Measurements from ENCODE around the gene IMMP2L. TPM values are rescaled to one million over a fixed set of nuclear protein-coding genes. Genes with fewer than 3 reads are reported as not detected.

IMMP2L gene
- total RNA-seq, 1 donor from 2014 or later: 29.7 TPM

GRCh38 chr7:110867771-110868170, 694.5 kb downstream of the IMMP2L start:
- no peak overlapping the region for H3K4me3 Mint-ChIP-seq (ENCODE audit: low read depth)
- DNase-seq (ENCODE audit: low spot score, unreplicated experiment): no peak
- TF ChIP-seq CTCF (IDR thresholded peaks at IDR 0.05; ENCODE audit: unreplicated experiment): no peak
- no peaks in the 10 kb centered on the region for H3K36me3 Mint-ChIP-seq (ENCODE audit: insufficient read depth)
- H3K27ac Mint-ChIP-seq: no peak overlapping the region
- peaks cover 3% of the 10 kb centered on the region for H3K9me3 Mint-ChIP-seq (ENCODE audit: low read depth)
- no peaks in the 10 kb centered on the region for H3K27me3 Mint-ChIP-seq
- H3K4me1 Mint-ChIP-seq (ENCODE audit: low read depth): no peaks in the 10 kb centered on the region

GRCh38 chr7:110863258-110863657, 699.0 kb downstream of the IMMP2L start:
- no peak for TF ChIP-seq CTCF (IDR thresholded peaks at IDR 0.05; ENCODE audit: unreplicated experiment)
- Mint-ChIP-seq H3K4me1 (ENCODE audit: low read depth) (no peaks in the 10 kb centered on the region), H3K4me3 (ENCODE audit: low read depth) (no peak overlapping the region), H3K27me3 (no peaks in the 10 kb centered on the region), H3K9me3 (ENCODE audit: low read depth) (peaks cover 3% of the 10 kb centered on the region), H3K36me3 (ENCODE audit: insufficient read depth) (no peaks in the 10 kb centered on the region), H3K27ac (no peak overlapping the region)
- DNase-seq (ENCODE audit: low spot score, unreplicated experiment): no peak

- Mint-ChIP-seq H3K4me3 (ENCODE audit: low read depth) (no peak overlapping the region), H3K36me3 (ENCODE audit: insufficient read depth) (no peaks in the 10 kb centered on the region), H3K27ac (no peak overlapping the region), H3K9me3 (ENCODE audit: low read depth) (peaks cover 3% of the 10 kb centered on the region), H3K4me1 (ENCODE audit: low read depth) (no peaks in the 10 kb centered on the region), H3K27me3 (no peaks in the 10 kb centered on the region)
- TF ChIP-seq CTCF (IDR thresholded peaks at IDR 0.05; ENCODE audit: unreplicated experiment): no peak
- DNase-seq (ENCODE audit: low spot score, unreplicated experiment): no peak
These were observed 701.1 kb downstream of the IMMP2L start for GRCh38 chr7:110861163-110861562.

GRCh38 chr7:110857106-110857505, 705.2 kb downstream of the IMMP2L start:
- TF ChIP-seq CTCF (IDR thresholded peaks at IDR 0.05; ENCODE audit: unreplicated experiment): no peak
- Mint-ChIP-seq H3K27ac (no peak overlapping the region), H3K9me3 (ENCODE audit: low read depth) (no peaks in the 10 kb centered on the region), H3K4me3 (ENCODE audit: low read depth) (no peak overlapping the region), H3K4me1 (ENCODE audit: low read depth) (no peaks in the 10 kb centered on the region), H3K36me3 (ENCODE audit: insufficient read depth) (no peaks in the 10 kb centered on the region), H3K27me3 (no peaks in the 10 kb centered on the region)
- DNase-seq (ENCODE audit: low spot score, unreplicated experiment): no peak

GRCh38 chr7:110856704-110857103, 705.6 kb downstream of the IMMP2L start:
- H3K36me3 Mint-ChIP-seq (ENCODE audit: insufficient read depth): no peaks in the 10 kb centered on the region
- no peaks in the 10 kb centered on the region for H3K4me1 Mint-ChIP-seq (ENCODE audit: low read depth)
- DNase-seq (ENCODE audit: low spot score, unreplicated experiment): no peak
- H3K27me3 Mint-ChIP-seq: no peaks in the 10 kb centered on the region
- no peak overlapping the region for H3K27ac Mint-ChIP-seq
- TF ChIP-seq CTCF (IDR thresholded peaks at IDR 0.05; ENCODE audit: unreplicated experiment): no peak
- H3K4me3 Mint-ChIP-seq (ENCODE audit: low read depth): no peak overlapping the region
- no peaks in the 10 kb centered on the region for H3K9me3 Mint-ChIP-seq (ENCODE audit: low read depth)

Measured in progenitor cell of endocrine pancreas (in vitro differentiated cells).